Parathyroid adenoma (tissue), 2 donors: ENCODE measurements around the gene FASTKD3.

ENCODE experiments used
- H2AFZ ChIP-seq: fragments of 300-600 bp; sonication (generic); one replicate; pipeline ENCODE4 v1.7.0; 2017; ENCODE audit warnings: antibody characterized with exemption, mild to moderate bottlenecking
- H3K27ac ChIP-seq: fragments of 300-600 bp; sonication (generic); one replicate; pipeline ENCODE4 v1.7.0; 2017
- H3K27me3 ChIP-seq: fragments of 300-600 bp; sonication (generic); one replicate; pipeline ENCODE4 v1.7.0; 2017; ENCODE audit warnings: low read length; ENCODE audit not compliant: control insufficient read depth, insufficient read depth
- H3K36me3 ChIP-seq: fragments of 300-600 bp; sonication (generic); one replicate; pipeline ENCODE4 v1.7.0; 2017; ENCODE audit warnings: low read length; ENCODE audit not compliant: control insufficient read depth, insufficient read depth
- H3K4me1 ChIP-seq: fragments of 300-600 bp; sonication (generic); one replicate; pipeline ENCODE4 v1.7.0; 2017; ENCODE audit warnings: control low read depth
- H3K4me2 ChIP-seq: fragments of 300-600 bp; sonication (generic); one replicate; pipeline ENCODE4 v1.7.0; 2017; ENCODE audit warnings: low read length
- H3K4me3 ChIP-seq: fragments of 300-600 bp; sonication (generic); one replicate; pipeline ENCODE4 v1.7.0; 2017; ENCODE audit warnings: low read depth, low read length
- H3K79me2 ChIP-seq: fragments of 300-600 bp; sonication (generic); one replicate; pipeline ENCODE4 v1.7.0; 2017; ENCODE audit warnings: control low read depth
- H3K9ac ChIP-seq: fragments of 300-600 bp; sonication (generic); one replicate; pipeline ENCODE4 v1.7.0; 2017; ENCODE audit warnings: mild to moderate bottlenecking
- H3K9me3 ChIP-seq: fragments of 300-600 bp; sonication (generic); one replicate; pipeline ENCODE4 v1.7.0; 2017; ENCODE audit warnings: low read length; ENCODE audit not compliant: control insufficient read depth
- CTCF ChIP-seq: fragments of 300-600 bp; sonication (generic); IDR thresholded peaks from one replicate; pipeline ENCODE4 v1.7.0; 2017; ENCODE audit warnings: antibody characterized with exemption, mild to moderate bottlenecking
- donor health status: primary hyperparathyroidism.

Gene FASTKD3

GRCh38 chr5:7852542-7852941 is 16.3 kb downstream of the FASTKD3 start:
- peak overlapping the region; percentile 90 for H3K27ac ChIP-seq
- no peaks in the 10 kb centered on the region for H3K36me3 ChIP-seq
- TF ChIP-seq CTCF = no peak

GRCh38 chr5:7851617-7852289 is 17.1 kb downstream of the FASTKD3 start:
- Histone ChIP-seq H3K4me3 (peak overlapping the region; percentile 73), H3K4me2 (peak overlapping the region; percentile 86), H3K27ac (peak overlapping the region; percentile 90), H3K4me1 (peaks cover 16% of the 10 kb centered on the region), H3K9ac (no peak overlapping the region), H3K79me2 (no peaks in the 10 kb centered on the region), H3K36me3 (no peaks in the 10 kb centered on the region), H3K9me3 (no peaks in the 10 kb centered on the region), H3K27me3 (no peaks in the 10 kb centered on the region), H2AFZ (peak overlapping the region; percentile 90)
- no peak for TF ChIP-seq CTCF

More at GRCh38 chr5:7852542-7852941, 16.3 kb downstream of the FASTKD3 start:
- Histone ChIP-seq H3K4me2 (peak overlapping the region; percentile 86), H3K4me1 (peaks cover 21% of the 10 kb centered on the region), H3K27me3 (no peaks in the 10 kb centered on the region), H3K4me3 (peak overlapping the region; percentile 10), H3K9me3 (no peaks in the 10 kb centered on the region), H3K79me2 (no peaks in the 10 kb centered on the region), H3K9ac (no peak overlapping the region), H2AFZ (no peak overlapping the region)

DNA sequence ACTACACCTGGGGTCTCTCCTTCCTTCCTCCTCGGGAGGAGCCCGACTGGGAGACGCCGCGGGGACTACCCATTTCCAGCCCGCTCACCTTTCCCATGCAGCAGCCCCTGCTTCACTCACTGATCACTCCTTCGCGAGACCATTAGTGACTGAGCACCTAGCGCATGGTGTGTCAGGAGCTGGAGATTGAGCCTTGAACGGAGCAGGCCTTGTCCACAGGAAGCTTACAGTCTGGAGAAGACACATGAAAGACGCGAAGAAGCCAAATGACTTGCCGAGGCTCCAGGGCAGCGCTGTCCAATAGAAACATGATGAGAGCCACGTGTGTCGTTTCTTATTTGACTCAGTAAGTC is 17.6 kb downstream of the FASTKD3 start:
- H3K9ac ChIP-seq = no peak overlapping the region
- peak overlapping the region; percentile 90 for H3K27ac ChIP-seq
- peak overlapping the region; percentile 73 for H3K4me3 ChIP-seq
- H3K27me3 ChIP-seq = no peaks in the 10 kb centered on the region
- H3K4me2 ChIP-seq = peak overlapping the region; percentile 86
- peak overlapping the region; percentile 90 for H2AFZ ChIP-seq
- H3K79me2 ChIP-seq = no peaks in the 10 kb centered on the region
- H3K36me3 ChIP-seq = no peaks in the 10 kb centered on the region
- no peak for TF ChIP-seq CTCF
- no peaks in the 10 kb centered on the region for H3K9me3 ChIP-seq
- H3K4me1 ChIP-seq = peaks cover 16% of the 10 kb centered on the region

DNA sequence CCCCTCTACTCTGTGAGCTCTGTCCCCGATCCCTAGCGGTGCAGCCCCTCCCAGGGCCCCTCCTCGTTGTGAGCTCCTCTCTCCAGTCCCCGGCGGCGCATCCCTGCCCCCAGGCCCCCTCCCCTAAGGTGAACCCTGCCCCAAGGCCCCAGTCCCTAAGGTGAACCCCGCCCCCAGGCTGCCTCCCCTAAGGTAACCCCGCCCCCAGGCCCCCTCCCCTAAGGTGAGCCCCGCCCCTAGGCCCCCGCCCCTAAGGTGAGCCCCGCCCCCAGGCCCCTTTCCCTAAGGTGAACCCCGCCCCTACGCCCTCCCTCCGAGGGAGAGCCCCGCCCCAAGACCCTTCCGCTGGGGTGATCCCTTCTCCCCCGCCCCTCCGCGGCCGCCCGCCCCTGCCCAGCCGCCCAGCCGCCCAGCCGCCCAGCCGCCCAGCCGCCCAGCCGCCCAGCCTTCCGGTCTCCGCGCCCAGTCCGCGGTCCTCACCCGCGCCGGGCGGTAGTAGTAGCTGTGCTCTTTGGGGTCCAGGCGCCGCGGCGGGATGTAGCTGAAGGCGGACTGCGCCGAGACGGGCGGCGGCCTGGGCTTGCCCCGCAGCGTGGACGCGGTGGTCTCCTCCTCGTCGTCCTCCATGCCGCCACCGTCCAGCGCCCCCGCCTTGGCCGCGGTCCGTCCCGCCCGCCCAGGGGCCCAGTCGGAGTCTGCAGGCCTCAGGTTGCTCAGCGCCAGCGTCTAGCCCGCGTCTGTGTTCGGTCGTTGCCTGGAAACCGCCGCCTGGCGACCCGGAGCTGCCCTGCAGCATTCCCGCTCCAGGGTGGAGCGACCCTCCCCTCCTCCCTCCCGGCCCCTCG is 18.2 kb downstream of the FASTKD3 start, which contains the start of gene CFAP90:
CFAP90 (minus strand) TSS at position 739 of the 845 bp plus-strand sequence; CDS start at position 627, 112 bp downstream.
- Histone ChIP-seq H3K27ac (peak within 1 kb of the TSS; percentile 90), H3K4me1 (peaks cover 16% of the 10 kb centered on the region), H3K4me2 (peak within 1 kb of the TSS; percentile 86), H3K9ac (peak within 1 kb of the TSS; percentile 63), H2AFZ (peak within 1 kb of the TSS; percentile 90), H3K27me3 (no peaks in the 10 kb centered on the region), H3K4me3 (peak within 1 kb of the TSS; percentile 73), H3K36me3 (no peaks in the 10 kb centered on the region), H3K9me3 (no peaks in the 10 kb centered on the region), H3K79me2 (no peaks in the 10 kb centered on the region)
- peak; percentile 53 for TF ChIP-seq CTCF
